GM21526 (cell line): ENCODE measurements around the gene MVD.

Experiments
- ATAC-seq: cut with Tn5 transposase; IDR thresholded peaks from one replicate; pipeline ENCODE4 v1.9.1; 2021; ENCODE audit warnings: moderate library complexity; ENCODE audit not compliant: unreplicated experiment, low FRiP score

Gene MVD

DNA sequence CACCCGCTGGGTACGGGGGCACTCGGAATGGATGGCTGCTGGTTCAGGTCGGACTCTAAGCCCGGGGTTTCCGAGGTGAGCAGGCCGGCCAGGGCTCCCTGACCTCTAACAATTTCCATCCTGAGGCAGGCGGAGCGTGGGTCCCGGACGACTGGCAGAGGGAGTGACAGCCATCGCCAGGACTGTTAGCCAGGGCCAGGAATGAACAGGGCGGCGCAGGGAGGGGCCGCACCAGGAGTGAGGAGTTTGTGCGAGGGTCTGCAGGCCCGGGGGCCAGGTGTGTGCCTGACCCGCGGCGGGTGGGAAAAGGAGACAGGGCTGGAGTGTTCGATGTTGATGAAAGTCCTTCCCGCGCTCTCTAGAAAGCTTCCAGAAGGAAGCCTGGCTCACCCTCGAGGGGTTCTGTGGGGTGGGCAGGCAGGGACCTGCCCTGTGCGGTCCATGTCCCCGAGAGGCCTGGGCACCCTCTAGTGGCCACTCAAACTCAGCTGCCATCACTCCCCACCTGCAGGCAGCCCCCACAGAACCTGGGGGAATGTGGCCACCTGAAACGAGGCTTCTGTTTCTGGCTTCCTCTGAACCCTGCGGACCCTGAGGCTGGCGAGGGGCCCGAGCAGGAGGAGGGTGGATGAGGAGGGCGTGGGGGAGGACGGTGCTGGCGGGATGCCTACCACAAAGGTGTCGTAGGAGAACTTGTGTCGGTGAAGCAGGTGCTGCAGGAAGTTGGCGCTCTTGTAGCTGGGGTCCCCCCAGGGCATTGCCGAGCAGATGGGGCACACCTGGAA, 35.1 kb upstream of the MVD start:
- ATAC-seq, result no peak

DNA sequence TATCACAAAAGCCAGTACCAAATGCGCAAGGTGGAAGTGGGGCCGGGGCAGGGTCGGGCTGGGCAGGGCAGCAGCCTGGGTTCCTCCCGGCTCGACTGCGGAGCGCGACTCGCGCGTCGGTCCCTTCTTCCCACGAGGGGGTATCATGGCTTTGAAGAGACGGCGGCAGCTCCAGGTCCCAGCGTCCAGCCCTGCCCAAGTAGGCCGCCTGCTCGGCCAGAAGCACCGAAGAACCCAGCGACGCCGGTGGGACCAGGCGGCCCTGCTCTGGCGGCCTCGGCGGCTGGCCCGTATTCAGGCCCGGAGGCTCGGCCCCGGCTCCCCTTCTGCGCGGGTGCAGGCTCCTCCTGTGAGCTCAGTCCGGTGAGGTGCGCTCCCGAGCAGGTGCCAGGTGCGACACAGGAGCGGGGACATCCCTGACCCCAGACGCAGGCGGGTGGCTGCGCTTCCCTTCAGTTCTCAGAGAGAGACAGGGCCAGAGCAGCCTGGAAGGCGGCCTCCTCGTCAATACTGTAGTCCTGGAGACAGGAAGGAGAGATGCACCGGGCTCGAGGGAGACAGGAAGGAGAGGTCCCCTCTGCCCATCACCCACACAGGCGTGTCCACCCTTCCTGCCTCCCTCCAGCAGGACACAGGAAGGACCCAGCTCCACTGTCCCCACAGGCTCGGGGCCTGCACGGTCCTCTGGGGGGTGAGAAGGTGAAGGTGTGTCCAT, 34.4 kb upstream of the MVD start:
- no peak for ATAC-seq

GRCh38 chr16:88696441-88696840, 33.5 kb upstream of the MVD start:
- no peak for ATAC-seq

GRCh38 chr16:88695753-88696152, 32.9 kb upstream of the MVD start:
- no peak for ATAC-seq

- ATAC-seq, result no peak
These were observed 32.3 kb upstream of the MVD start for GRCh38 chr16:88695218-88695617.

- no peak for ATAC-seq
These were observed 31.6 kb upstream of the MVD start for GRCh38 chr16:88694221-88695087.

- ATAC-seq, result no peak
These were observed 30.7 kb upstream of the MVD start for GRCh38 chr16:88693420-88694177.

- ATAC-seq, result no peak
These were observed 30.0 kb upstream of the MVD start for GRCh38 chr16:88692861-88693260.

- no peak for ATAC-seq
These were observed 29.2 kb upstream of the MVD start for GRCh38 chr16:88691924-88692560.

DNA sequence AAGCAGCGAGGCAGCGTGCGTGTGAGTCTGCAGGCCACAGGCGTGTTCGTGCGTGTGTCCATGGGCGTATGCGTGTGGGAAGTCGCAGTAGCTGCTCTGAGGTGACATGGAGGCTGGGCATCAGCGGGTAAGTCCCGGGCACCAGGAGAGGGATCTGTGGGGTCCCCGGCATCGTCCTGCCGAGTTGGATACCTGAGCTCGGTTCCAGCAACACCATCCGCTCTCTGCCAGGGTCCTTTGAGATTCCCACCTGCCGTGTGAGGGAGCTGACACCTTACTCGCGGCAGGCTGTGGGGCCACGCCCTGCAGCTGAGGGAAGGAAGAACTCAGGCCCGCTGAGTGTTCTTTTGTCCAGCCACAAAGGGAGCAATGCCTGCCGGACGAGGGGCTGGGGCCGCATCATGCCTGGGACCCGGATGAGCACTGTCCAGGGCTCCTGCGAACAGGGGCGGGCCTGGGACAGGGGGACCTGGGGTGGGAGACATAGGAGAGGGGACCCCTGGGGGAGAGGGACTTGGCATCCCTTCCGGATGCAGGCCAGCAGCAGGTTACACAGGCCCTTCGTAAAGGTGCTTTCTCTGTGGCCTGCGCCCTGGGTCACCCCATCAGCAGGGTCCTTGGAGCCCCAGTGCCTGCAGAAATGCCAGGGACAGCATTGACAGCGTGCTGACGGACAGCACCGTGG, 28.4 kb upstream of the MVD start:
- no peak for ATAC-seq

DNA sequence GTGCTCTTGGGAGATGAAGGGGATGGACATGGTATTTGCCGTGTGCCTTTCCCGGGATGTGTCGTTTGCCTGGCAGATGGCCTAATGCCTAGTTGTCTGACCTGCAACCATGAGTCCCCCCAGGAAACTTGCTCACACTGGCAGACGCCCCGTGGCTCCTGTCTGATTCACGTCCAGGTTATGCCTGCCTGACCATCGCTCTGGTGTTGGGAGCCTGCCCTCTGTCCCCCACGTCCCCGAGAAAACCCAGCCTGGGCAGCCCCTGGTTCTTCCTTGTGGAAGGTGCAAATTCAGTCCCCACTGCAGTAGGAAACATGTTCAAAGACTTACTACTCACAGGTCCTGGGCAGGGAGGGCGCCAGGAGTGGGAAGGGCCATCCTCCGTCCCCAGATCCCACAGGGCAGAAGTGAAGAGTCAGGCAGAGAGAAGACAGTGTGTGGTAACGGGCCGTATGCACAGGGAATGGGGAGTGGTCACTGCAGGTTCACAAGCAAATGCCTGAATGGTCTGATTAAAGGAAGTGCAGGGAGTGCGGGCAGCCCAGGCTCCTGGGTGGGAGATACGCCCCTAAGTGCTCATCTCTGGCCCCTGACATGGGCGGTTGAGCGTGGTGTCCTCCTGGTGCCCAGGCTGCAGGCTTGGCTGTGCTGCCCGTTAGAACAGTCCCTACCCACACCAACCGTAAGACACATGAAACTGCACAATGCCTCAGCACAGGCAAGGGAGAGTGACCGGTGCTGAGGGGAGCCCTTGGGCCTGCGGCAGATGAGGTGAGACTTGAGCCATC, 27.6 kb upstream of the MVD start:
- ATAC-seq, result no peak

- no peak for ATAC-seq
These were observed 25.3 kb upstream of the MVD start for GRCh38 chr16:88688013-88688778.

DNA sequence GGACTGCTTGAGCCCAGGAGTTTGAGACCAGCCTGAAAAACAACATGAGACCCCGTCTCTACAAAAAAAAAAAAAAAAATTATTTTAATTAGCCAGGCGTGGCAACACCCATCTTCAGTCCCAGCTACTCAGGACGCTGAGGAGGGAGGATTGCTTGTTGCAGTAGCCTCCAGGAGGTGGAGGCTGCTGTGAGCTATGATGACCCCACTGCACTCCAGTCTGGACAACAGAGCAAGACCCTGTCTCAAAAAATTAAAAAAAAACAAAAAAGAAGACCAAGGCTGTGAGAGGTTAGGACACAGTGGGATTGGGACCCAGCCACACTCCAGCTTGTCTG, 24.8 kb upstream of the MVD start:
- no peak for ATAC-seq

DNA sequence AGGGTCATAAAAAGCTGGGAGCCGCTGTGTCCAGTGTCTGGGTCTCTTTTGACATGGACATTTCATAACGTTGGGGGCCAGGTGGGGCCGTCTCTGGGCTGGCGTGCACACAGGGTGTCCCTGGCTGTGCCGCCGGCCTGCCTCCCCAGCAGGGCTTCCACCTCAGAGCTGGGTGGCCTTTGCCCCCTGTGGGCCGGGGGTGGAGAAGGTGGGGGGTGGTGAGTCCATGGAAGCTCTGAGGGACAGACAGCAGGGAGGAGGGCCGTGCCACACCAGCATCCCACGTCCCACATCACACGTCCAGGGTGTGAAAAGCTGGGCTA, 24.3 kb upstream of the MVD start:
- no peak for ATAC-seq

DNA sequence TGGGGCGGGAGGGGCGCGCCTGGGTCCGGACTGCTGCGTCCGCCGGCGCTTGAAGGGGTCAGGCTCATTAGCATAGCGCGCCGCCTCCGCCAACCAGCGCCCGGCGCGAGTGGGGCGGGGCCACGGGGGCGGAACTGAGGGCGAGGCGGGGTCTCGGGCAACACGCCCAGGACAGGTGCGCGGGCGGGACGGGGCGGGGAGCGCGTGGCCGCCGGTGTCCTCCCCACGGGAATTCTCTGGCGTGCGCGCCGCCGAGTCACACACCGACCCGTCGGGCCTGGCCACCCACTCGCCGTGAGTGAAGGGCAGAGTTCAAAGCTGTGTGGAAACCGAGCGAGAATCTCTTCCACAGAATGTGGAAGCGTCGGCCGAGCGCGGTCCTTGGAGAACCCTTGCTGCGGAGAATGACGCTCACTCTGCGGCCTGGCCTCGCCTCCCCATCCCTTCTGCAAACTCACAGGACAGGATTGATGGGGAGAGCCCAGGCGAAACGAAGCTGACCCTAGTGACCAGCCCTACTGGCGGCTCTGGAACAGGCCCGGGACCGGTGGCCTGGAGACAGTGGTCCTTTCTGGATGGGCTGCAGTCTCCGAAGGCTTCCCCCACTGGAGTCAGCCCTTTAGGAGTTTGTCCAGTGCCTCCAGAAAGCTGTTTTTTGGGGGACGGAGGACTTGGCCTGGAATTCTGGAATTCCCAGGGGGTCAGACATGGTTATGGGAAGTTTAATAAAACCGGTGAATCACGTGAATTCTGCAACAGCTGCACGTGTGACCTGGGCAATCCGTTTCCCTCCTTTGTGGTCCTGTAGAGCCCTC, 23.8 kb upstream of the MVD start, which contains the start of gene SNAI3:
SNAI3 (minus strand) TSS at position 69 of the 815 bp plus-strand sequence. CDS start 101 bp downstream, outside the sequence.
- ATAC-seq, result peak; percentile 49

GRCh38 chr16:88686062-88686438, 23.2 kb upstream of the MVD start:
- ATAC-seq, result peak; percentile 4
